SU-DHL-6 (cell line): ENCODE data around the gene FOXO6.

Experiments
- H2AFZ ChIP-seq: fragments of 200-600 bp; sonication (generic); 2 replicates; pipeline ENCODE4 v1.6.1; 2014; ENCODE audit warnings: low read depth, mild to moderate bottlenecking, moderate library complexity, mixed read lengths, antibody characterized with exemption, low read length; ENCODE audit not compliant: severe bottlenecking
- H3F3A ChIP-seq: fragments of 200-600 bp; shearing (Covaris generic); 2 replicates; pipeline ENCODE4 v1.6.0; 2016; ENCODE audit warnings: antibody characterized with exemption, mild to moderate bottlenecking; ENCODE audit not compliant: insufficient read depth
- H3K27ac ChIP-seq: fragments of 200-600 bp; sonication (generic); 2 replicates; pipeline ENCODE4 v1.5.1; 2016; ENCODE audit warnings: low read depth, mild to moderate bottlenecking, low read length, moderate library complexity, mixed read lengths
- H3K27me3 ChIP-seq: fragments of 200-600 bp; sonication (generic), shearing (Covaris generic); 2 replicates; pipeline ENCODE4 v1.6.0; 2014; ENCODE audit warnings: mild to moderate bottlenecking, low read length
- H3K36me3 ChIP-seq: fragments of 200-600 bp; sonication (generic); 2 replicates; pipeline ENCODE4 v1.6.1; 2014; ENCODE audit warnings: mild to moderate bottlenecking, low read length, mixed read lengths
- H3K4me2 ChIP-seq: fragments of 300-600, 200-600 bp; shearing (Covaris generic), sonication (generic); 2 replicates; pipeline ENCODE4 v1.6.0; 2014; ENCODE audit warnings: low read length, low read depth, mild to moderate bottlenecking; ENCODE audit not compliant: poor library complexity, severe bottlenecking
- H3K4me3 ChIP-seq: fragments of 200-600 bp; sonication (generic); 2 replicates; pipeline ENCODE4 v1.5.1; 2014; ENCODE audit warnings: antibody characterized with exemption, low read length, mild to moderate bottlenecking, mixed read lengths; ENCODE audit not compliant: insufficient read depth, poor library complexity, severe bottlenecking
- H3K79me2 ChIP-seq: fragments of 200-600 bp; sonication (generic); 2 replicates; pipeline ENCODE4 v1.6.1; 2014; ENCODE audit warnings: mild to moderate bottlenecking, low read length, moderate library complexity; ENCODE audit not compliant: insufficient read depth
- H3K9ac ChIP-seq: fragments of 200-600 bp; sonication (generic); 2 replicates; pipeline ENCODE4 v1.7.0; 2014; ENCODE audit warnings: mild to moderate bottlenecking, low read length
- H3K9me2 ChIP-seq: fragments of 200-600 bp; sonication (generic); replicated peaks from 2 replicates; pipeline ENCODE4 v1.6.1; 2014; ENCODE audit warnings: low read length; ENCODE audit not compliant: insufficient read depth
- H3K9me3 ChIP-seq: fragments of 200-600 bp; sonication (generic); 2 replicates; pipeline ENCODE4 v1.6.1; 2014; ENCODE audit warnings: low read length, mixed read lengths; ENCODE audit not compliant: insufficient read depth
- H4K20me1 ChIP-seq: fragments of 200-600 bp; sonication (generic); 2 replicates; pipeline ENCODE4 v1.6.1; 2014; ENCODE audit warnings: low read depth, mild to moderate bottlenecking, antibody characterized with exemption, low read length, moderate library complexity, mixed read lengths
- CTCF ChIP-seq: fragments of 200-600 bp; sonication (generic); IDR thresholded peaks from one replicate; pipeline ENCODE4 v1.5.1; 2017; ENCODE audit warnings: antibody characterized with exemption, mild to moderate bottlenecking, low read length, moderate library complexity; ENCODE audit not compliant: insufficient read depth, poor library complexity, severe bottlenecking
- EZH2phosphoT487 ChIP-seq: fragments of 200-600 bp; sonication (generic), shearing (Covaris generic); conservative IDR thresholded peaks from 2 replicates; pipeline ENCODE4 v1.6.1; 2018; ENCODE audit warnings: mild to moderate bottlenecking, antibody characterized with exemption, low read length, moderate library complexity, mixed read lengths

The FOXO6 gene

GRCh38 chr1:41413748-41414281 is 52.6 kb downstream of the FOXO6 start:
- Histone ChIP-seq H3K36me3 (no peaks in the 10 kb centered on the region), H4K20me1 (no peaks in the 10 kb centered on the region), H2AFZ (no peak overlapping the region), H3K9me3 (no peaks in the 10 kb centered on the region), H3F3A (no peaks in the 10 kb centered on the region), H3K9ac (no peak overlapping the region), H3K4me3 (no peak overlapping the region), H3K79me2 (no peaks in the 10 kb centered on the region), H3K4me2 (no peak overlapping the region), H3K27ac (no peak overlapping the region), H3K27me3 (no peaks in the 10 kb centered on the region), H3K9me2 (no peaks in the 10 kb centered on the region)
- TF ChIP-seq EZH2phosphoT487 (no peak), CTCF (no peak)

- Histone ChIP-seq H3K4me2 (no peak overlapping the region), H3K27me3 (no peaks in the 10 kb centered on the region), H3K79me2 (no peaks in the 10 kb centered on the region), H3K9ac (no peak overlapping the region), H3F3A (no peaks in the 10 kb centered on the region), H2AFZ (no peak overlapping the region), H3K36me3 (no peaks in the 10 kb centered on the region), H3K9me2 (no peaks in the 10 kb centered on the region), H3K9me3 (no peaks in the 10 kb centered on the region), H4K20me1 (no peaks in the 10 kb centered on the region), H3K27ac (no peak overlapping the region), H3K4me3 (no peak overlapping the region)
- no peak for TF ChIP-seq CTCF
- no peak for TF ChIP-seq EZH2phosphoT487
Measured at GRCh38 chr1:41414296-41414695, 53.1 kb downstream of the FOXO6 start.

- H3K27ac ChIP-seq = no peak overlapping the region
- no peak overlapping the region for H3K4me3 ChIP-seq
- no peak overlapping the region for H2AFZ ChIP-seq
- TF ChIP-seq CTCF (no peak), EZH2phosphoT487 (no peak)
- no peak overlapping the region for H3K9ac ChIP-seq
- no peak overlapping the region for H3K4me2 ChIP-seq
- no peaks in the 10 kb centered on the region for H3F3A ChIP-seq
- H4K20me1 ChIP-seq = no peaks in the 10 kb centered on the region
- H3K9me2 ChIP-seq = no peaks in the 10 kb centered on the region
- H3K9me3 ChIP-seq = no peaks in the 10 kb centered on the region
- H3K27me3 ChIP-seq = no peaks in the 10 kb centered on the region
- no peaks in the 10 kb centered on the region for H3K79me2 ChIP-seq
- H3K36me3 ChIP-seq = no peaks in the 10 kb centered on the region
Measured at GRCh38 chr1:41414716-41415306, 53.6 kb downstream of the FOXO6 start.
